A204.1 (cell line): ENCODE results near the gene NEU2.
"Not testable (repeated sequence)": the region's sequence is repeated elsewhere in the genome, so short reads cannot be mapped to it uniquely, and the experiment has no call there.

Experiments
- FAIRE-seq: peaks from 2 replicates; lab custom pipeline; 2012; peaks lifted over from hg19 to GRCh38; lab: Jason Lieb, UNC

Gene NEU2

DNA sequence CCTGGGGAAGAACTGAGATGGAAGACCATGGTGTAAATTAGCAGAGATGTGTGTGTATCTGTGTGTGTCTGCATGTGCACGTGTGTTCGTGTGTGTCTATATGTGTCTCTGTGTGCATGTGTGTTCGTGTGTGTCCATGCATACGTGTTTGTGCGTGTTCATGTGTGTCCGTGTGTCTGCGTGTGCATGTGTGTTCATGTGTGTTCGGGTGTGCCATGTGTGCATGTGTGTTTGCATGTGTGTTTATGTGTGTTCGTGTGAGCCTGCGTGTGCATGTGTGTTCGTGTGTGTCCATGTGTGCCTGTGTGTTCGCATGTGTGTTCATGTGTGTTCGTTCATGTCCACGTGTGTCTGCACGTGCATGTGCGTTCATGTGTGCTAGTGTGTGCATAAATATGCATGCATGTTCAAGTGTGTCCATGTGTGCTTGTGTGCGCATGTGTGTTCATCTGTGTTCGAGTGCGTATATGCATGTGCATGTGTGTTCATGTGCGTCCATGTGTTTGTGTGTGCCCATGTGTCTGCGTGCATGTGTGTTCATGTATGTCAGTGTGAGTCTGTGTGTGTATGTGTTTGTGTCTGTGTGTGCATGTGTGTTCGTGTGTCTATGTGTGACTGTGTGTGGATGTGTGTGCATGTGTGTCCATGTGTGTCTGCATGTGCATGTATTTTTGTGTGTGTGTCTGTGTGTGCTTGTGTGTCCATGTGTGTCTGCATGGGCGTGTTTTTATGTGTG, 3.1 kb downstream of the NEU2 start:
- no peak for FAIRE-seq

- no peak for FAIRE-seq
These were observed 3.8 kb downstream of the NEU2 start for GRCh38 chr2:233036162-233036838.

DNA sequence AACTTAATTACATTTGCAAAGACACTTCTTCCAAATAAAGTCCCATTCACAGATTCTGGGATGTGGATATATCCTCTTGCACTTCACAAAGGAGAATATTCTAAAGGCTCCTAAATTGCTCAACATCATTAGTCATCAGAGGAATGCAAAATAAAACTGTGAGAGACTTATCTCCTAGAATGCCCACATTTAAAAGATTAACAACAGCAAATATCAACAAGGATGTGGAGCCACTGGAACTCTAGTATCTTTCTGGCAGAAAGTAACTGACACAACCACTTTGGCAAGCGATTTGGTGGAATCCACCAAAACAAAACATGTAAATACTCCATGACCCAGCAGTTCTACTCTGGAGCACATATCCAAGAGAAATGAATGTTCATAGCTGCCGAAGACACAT, 4.6 kb downstream of the NEU2 start:
- no peak for FAIRE-seq

DNA sequence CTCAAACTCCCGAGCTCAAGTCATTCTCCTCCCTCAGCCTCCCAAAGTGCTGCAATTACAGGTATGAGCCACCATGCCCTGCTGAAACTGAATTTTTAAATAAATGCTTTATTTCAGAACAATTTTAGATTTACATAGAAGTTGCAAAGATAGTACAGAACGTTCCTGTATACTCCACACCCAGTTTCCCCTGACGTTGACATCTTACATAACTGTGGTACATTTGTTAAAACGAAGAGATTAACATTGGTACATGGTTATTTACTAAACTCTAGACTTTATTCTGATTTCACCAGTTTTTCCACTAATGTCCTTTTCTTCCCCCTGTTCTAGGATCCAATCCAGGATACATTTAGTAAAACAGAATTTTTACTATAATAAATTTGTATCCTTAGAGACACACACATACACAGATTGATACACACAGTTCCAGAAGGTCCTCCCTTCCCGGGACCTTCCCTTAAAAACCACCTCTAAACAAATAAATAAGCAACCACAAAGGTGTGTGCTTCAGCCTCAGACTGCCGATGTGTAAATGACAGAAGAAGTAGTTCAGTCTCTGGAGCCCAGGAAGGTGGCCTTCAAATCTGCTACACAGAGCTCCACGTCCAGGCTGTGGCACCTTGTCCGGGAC, 6.9 kb downstream of the NEU2 start:
- FAIRE-seq, result no peak

GRCh38 chr2:233039846-233040530, 7.5 kb downstream of the NEU2 start:
- no peak for FAIRE-seq

- no peak for FAIRE-seq
These were observed 8.1 kb downstream of the NEU2 start for GRCh38 chr2:233040571-233040970.

DNA sequence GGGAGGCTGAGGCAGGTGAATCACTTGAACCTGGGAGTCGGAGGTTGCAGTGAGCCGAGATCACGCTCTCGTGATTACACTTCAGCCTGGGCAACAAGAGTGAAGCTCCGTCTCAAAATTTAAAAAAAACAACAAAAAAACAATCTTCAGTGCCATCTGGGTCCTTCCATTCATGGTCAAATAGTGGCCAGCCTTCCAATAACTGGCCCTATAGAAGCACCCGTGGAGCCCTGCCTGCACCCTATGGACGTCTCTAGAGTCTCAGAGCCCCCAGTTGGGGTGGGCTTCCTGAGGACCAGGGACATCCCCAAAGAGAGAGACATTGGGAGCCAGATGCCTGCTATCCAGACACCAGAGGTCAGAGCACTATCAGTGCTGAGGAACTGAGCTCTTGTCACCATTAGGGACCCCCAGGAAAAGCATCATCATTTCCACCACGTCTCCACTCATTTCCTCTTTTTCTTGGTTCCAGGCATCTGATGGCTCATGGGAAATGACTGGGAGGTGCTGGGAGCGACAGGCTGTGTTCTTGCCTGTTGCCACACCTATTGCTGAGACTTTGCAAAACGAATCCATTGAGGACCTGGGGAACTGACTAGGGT, 9.4 kb downstream of the NEU2 start:
- no peak for FAIRE-seq

GRCh38 chr2:233042549-233042948, 10.1 kb downstream of the NEU2 start:
- FAIRE-seq, result no peak

GRCh38 chr2:233044974-233045605, 12.6 kb downstream of the NEU2 start:
- FAIRE-seq, result no peak

DNA sequence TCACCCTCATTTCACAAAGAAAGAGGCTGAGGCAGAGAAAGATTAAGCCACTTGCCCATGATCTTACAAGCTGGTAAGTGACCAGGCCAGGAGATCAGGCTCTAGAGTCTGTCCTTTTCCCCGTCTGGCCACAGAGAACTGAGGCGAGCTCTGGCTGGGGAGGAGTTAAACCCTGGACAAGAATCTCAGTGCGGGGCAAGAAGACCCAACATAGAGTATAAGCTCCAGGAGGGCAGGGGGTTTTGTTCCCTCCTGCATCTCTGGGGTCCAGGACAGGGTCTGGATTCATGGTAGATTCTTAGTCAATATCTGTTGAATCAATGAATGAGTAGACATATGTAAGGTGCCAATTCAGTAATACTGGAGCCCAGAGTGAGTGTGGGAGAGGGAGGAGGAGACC, 14.7 kb downstream of the NEU2 start:
- no peak for FAIRE-seq

GRCh38 chr2:233047667-233048066, 15.2 kb downstream of the NEU2 start:
- no peak for FAIRE-seq

DNA sequence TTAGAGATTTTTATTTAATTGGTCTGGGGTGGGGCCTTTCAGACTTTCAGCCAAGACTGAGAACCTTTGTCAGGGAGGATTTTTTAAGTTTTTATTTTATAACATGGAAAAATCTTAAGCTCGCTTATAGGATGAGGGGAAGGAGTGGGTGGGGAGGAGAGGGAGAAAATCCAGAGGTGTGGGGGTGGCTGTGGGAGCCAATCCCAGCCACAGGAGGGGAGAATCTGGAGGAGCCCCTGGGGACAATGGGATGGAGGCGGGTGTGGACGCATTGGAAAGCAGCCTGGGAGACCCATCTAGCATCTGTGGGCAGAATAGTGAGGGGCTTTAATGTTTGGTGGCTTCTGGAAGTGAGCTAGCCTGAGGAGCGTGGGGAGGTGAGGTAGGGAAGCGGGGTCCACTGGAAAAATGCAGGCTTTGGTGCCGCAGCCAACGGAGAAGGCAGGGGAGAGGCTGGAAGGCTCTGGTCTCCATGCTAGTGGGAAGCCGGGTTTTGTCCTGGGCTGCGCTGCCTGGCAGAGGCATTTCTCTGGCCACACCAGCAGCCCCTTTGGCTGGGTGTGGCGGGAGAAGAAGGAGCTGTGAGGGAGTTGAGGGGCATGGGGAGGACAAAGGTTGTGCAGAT, 16.2 kb downstream of the NEU2 start:
- no peak for FAIRE-seq

- FAIRE-seq, result no peak
These were observed 16.8 kb downstream of the NEU2 start for GRCh38 chr2:233049194-233049761.

DNA sequence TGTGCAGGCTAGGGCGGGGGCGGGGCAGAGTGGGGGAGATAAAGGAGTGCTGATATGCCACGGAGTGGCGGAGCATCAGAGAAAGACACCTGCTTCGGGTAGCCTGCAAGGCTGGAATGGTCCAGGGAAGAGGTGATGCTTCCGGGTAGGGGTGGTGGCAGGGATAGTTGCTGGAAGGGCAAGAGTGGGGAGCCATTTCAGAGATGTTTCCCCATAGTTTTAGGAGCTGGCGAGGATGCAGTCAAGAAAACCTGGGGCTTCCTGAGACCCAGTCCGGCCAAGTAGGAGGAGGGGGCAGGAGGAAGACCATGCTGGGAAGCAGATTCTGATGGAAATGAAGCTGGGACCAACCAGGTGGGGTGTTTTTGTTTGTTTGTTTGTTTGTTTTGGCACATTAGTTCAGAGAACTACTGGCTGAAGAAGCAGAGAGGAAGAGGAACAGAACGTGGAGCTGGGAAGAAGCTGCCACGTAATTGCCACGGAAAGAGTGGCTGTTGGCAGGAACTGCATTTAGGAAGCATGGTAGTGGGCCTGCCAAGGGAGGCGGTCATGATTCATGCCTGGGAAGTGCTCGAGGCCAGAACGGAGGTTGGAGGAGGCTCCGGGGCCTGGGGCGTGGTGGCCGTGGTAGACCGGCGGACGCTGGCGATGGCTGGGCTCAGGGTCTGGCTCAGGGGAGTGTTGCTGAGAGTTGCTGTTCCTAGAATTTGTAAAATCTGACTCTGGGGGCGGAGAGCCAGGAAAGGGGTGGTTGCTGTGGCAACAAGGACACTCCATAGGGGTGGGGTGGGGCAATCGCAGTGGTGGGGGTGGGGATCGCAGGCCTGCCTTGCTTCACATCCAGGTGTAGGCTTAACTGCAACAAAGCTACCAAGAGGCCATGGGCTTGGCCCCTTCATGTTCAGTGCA, 19.0 kb downstream of the NEU2 start:
- no peak for FAIRE-seq

- FAIRE-seq, result not testable (repeated sequence)
These were observed 20.0 kb downstream of the NEU2 start for GRCh38 chr2:233052517-233052916.

DNA sequence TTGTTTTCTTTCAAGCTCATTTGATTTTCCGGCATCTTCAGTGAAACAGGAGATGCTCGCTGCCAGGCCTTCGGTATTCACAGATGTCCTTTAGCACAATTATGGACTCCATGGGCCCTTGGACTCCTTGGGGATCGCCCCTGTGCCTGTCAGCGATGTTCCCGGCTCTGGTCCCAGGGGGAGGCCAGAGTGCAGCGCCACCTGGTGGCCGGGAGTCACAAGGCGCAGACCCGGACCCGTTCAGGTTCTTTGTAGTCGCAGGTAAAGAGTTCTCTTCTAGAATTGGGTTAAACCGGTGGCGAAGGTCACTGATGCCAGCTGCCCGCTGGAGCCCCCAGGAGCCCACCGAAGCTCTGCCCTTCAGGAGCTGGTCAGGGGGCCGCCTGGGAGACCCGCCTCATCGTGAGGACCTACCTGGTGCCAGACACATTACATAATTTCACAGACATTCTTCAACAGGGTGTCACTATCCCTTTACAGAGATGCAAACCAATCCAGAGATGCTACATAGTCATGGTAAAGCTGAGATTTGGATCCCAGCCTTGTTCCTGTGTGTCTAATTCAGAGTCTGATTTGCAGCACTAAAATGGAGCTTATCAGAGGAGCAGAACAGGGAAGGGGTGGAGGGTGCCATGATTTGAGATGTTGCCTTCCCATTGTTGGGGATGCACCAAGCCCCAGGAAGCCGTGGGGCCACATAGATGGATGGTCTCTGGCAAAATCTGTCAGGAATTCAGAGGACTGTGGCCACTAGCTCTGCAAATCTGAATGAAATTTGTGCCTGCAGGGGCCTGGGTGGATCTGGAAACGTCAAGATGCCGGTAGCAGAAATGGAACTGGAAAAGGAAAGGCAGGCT, 21.7 kb downstream of the NEU2 start:
- FAIRE-seq, result no peak

DNA sequence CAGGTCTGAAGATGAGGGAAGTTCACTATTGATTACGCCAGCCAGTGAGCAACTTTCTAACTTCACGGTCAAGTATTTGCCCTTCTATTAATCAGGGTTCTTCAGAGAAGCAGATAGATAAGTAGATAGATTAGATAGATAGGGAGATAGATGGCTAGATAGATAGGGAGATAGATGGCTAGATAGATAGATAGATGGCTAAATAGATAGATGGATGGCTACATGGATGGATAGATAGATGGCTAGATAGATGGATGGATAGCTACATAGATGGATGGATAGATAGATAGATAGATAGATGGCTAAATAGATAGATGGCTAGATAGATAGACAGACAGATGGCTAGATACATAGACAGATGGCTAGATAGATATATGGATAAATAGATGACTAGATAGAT, 22.9 kb downstream of the NEU2 start:
- FAIRE-seq, result no peak

- no peak for FAIRE-seq
These were observed 24.6 kb downstream of the NEU2 start for GRCh38 chr2:233056961-233057605.
